ENCODE measurements around the gene IL12RB1. TPM values are rescaled to one million over a fixed set of nuclear protein-coding genes. Genes with fewer than 3 reads are reported as not detected.

IL12RB1 gene
- total and polyA plus RNA-seq, 10 of the 15 experiments (the other 5 are each of a cell fraction or from before 2014, with no cell fraction given) = 2.8 to 29.9 (median 17.6) TPM

DNA sequence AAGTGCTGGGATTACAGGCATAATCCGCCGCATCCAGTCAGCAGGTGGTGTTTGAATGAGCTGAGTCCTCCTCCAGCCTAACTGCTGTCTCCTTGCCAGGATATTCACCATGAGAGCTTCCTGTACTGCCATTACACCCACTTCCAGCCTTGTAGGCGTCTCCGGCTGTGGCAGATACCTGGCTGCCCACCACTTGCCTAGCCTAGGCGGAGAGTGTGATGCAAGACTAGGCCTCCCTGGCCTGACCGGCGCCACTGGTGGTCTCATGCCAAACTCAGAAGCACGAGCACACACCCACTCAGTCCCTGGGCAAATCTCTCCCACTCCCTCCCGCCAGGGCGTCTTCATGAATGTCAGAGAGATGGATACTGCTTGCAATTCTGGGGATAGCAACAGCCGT lies 16.6 kb downstream of the IL12RB1 start:
- TF ChIP-seq, protein P1, sequence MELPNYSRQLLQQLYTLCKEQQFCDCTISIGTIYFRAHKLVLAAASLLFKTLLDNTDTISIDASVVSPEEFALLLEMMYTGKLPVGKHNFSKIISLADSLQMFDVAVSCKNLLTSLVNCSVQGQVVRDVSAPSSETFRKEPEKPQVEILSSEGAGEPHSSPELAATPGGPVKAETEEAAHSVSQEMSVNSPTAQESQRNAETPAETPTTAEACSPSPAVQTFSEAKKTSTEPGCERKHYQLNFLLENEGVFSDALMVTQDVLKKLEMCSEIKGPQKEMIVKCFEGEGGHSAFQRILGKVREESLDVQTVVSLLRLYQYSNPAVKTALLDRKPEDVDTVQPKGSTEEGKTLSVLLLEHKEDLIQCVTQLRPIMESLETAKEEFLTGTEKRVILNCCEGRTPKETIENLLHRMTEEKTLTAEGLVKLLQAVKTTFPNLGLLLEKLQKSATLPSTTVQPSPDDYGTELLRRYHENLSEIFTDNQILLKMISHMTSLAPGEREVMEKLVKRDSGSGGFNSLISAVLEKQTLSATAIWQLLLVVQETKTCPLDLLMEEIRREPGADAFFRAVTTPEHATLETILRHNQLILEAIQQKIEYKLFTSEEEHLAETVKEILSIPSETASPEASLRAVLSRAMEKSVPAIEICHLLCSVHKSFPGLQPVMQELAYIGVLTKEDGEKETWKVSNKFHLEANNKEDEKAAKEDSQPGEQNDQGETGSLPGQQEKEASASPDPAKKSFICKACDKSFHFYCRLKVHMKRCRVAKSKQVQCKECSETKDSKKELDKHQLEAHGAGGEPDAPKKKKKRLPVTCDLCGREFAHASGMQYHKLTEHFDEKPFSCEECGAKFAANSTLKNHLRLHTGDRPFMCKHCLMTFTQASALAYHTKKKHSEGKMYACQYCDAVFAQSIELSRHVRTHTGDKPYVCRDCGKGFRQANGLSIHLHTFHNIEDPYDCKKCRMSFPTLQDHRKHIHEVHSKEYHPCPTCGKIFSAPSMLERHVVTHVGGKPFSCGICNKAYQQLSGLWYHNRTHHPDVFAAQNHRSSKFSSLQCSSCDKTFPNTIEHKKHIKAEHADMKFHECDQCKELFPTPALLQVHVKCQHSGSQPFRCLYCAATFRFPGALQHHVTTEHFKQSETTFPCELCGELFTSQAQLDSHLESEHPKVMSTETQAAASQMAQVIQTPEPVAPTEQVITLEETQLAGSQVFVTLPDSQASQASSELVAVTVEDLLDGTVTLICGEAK (IDR thresholded peaks at IDR 0.05; ENCODE audit: borderline replicate concordance) = no peak
- TF ChIP-seq DPF2 (IDR thresholded peaks at IDR 0.05) = no peak
- TF ChIP-seq REST (IDR thresholded peaks at IDR 0.05; ENCODE audit: low read depth, low read length) = no peak
- TF ChIP-seq JUND (IDR thresholded peaks at IDR 0.05; ENCODE audit: low read depth, low read length) = no peak
- no peak for TF ChIP-seq ZBTB33 (IDR thresholded peaks at IDR 0.05)
- no peak for TF ChIP-seq EGR1 (IDR thresholded peaks at IDR 0.05; ENCODE audit: borderline replicate concordance in 1 of 2, low read depth in 2 of 2, low read length in 2 of 2)
- TF ChIP-seq ZNF274 (IDR thresholded peaks at IDR 0.05; ENCODE audit: insufficient read depth, insufficient read length) = no peak
- TF ChIP-seq POLR2AphosphoS5 (IDR thresholded peaks at IDR 0.05; ENCODE audit: low read length) = no peak
- TF ChIP-seq KAT2A (conservative IDR thresholded peaks at IDR 0.05; ENCODE audit: control insufficient read depth, low read depth, low read length) = no peak
- no peak for FAIRE-seq
- in situ Hi-C loops (cut with MboI) (no loop called here), intact Hi-C loops (cut with micrococcal nuclease; ENCODE audit: unreplicated experiment) (no loop called here)
- ChIA-PET POLR2A (interaction anchor here (0.6 kb wide), 1 partner anchor 21 kb away, joined by 4 read pairs; no protein-coding TSS in a partner anchor), RAD21 (ENCODE audit: unreplicated experiment) (no interaction called here), CTCF (interaction anchor here (0.5 kb wide), 1 partner anchor 18 kb away, joined by 4 read pairs; no protein-coding TSS in a partner anchor), SMC1A (ENCODE audit: uncharacterized antibody, unreplicated experiment) (interaction anchor here (1.2 kb wide), 1 partner anchor 39 kb away, joined by 3 read pairs; no protein-coding TSS in a partner anchor)
- WGBS (ENCODE audit: insufficient coverage, insufficient replicate concordance, low lambda C conversion rate, missing lambda C conversion rate) = 97% methylated on average over 11 of the region's 11 CpGs
- no peak for ATAC-seq
- no peak overlapping the region for H3K4me2 ChIP-seq (ENCODE audit: control insufficient read depth, insufficient read depth)
- H3K27ac ChIP-seq (ENCODE audit: control insufficient read depth, insufficient read depth) = no peak overlapping the region
- no peaks in the 10 kb centered on the region for H3K27me3 ChIP-seq (replicated peaks in 1 of 2; ENCODE audit: control insufficient read depth in 2 of 2, insufficient read depth in 2 of 2, low read length in 1 of 2)
- no peak overlapping the region for H2AFZ ChIP-seq (ENCODE audit: control insufficient read depth, low read depth, low read length)
- H3K4me1 ChIP-seq (ENCODE audit: control insufficient read depth, insufficient read depth, low read length) = no peaks in the 10 kb centered on the region
- H3K4me3 ChIP-seq = no peak overlapping the region
- H3K36me3 ChIP-seq (ENCODE audit: control insufficient read depth in 2 of 2, insufficient read depth in 2 of 2, low read length in 1 of 2) = peaks cover 0 to 5% of the 10 kb centered on the region in 2 experiments; a peak in 3 of 4 replicates
- no peak overlapping the region for H3K9ac ChIP-seq (ENCODE audit: control insufficient read depth, insufficient read depth, low read length)
- no peak for DNase-seq (ENCODE audit: low read depth, low spot score)
- no TSS peak for BruUV-seq (replicated peaks)
- H3K79me2 ChIP-seq (ENCODE audit: control insufficient read depth, insufficient read depth, low read length) = no peaks in the 10 kb centered on the region
- H4K20me1 ChIP-seq (ENCODE audit: control insufficient read depth, insufficient read depth) = no peaks in the 10 kb centered on the region
- no peaks in the 10 kb centered on the region for H3K9me3 ChIP-seq (replicated peaks; ENCODE audit: control insufficient read depth, insufficient read depth, low read length)

Data from GM12878 (cell line).